GM19438 (cell line): ENCODE results near the gene ARMCX6.
"Not testable (repeated sequence)": the region's sequence is repeated elsewhere in the genome, so short reads cannot be mapped to it uniquely, and the experiment has no call there.

Experiments
- ATAC-seq: cut with Tn5 transposase; IDR thresholded peaks from one replicate; pipeline ENCODE4 v1.9.1; 2021; ENCODE audit warnings: low read depth; ENCODE audit not compliant: unreplicated experiment

The ARMCX6 gene

DNA sequence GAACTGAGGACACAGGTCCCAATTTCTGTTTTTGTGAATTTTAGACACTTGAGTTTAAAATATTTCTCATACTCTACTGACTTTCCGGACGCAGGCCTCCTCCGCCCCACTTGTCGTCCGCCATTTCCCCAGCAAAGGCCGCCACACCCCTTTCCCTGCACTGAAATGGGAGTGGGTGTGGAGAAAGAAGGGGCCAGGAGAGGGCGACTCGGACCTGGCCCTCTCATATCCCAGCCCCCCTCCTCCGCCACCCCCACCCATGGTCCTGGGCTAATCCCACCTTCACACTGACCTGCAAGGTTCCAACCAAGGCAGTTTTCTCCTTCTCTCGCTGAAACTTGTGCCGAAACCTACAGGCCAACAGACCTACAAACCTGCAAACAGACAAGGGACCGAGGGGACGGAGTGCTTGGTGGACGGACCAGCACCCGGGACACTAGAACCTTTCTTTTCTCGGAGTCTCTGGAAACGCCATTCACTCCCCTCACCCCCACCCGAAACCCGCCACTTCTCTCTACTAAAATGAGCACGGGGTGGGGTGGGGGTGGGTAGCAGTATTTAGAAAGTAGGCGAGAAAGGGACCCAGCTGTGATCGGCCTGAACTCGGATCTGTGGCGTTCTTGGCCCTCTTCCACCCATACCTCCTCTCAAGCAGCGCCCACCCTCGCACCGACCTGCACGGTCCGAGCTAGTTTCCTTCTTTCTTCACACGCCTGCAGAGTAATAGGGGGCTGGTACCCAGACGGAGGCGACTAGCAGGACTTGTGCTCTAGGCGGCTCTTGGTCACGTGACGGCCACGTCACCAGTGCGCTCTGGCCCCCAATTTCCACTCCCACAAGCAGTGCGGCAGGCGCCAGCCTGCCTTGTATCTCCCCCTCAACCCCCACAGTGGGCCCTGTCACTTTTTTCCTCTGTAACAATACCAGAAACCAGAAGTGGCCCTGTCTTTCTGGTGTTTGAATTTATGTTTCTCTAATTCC lies at the start of gene ARMCX6:
Gene ARMCX6, minus strand, starts transcription at position 790 of the 981 bp plus-strand sequence. CDS start 1,380 bp downstream, outside the sequence.
- peak; percentile 81 for ATAC-seq

DNA sequence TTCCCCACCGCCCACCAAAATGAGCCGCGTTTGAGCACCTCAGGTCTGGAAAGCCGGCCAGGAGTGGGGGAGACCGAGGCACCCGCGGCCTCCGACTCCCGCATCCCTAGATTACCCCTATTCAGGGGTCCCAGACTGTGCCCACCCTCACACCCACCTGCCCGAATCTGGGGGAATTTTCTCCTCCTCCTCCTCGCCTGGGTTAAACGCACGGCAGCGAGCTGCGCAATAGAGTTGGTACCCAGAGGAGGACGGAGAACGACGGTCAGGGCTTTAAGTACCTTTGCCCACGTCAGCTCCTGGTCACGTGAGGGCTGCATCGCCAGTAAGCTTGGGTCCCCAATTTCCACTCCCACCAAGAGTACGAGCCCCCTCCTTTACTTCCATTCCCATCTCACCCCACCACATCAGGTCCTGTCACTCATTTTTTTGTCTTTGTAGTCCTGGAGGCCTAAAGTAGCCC lies 41.8 kb upstream of the ARMCX6 start, which contains the start of gene ARMCX2:
Gene ARMCX2, minus strand, starts transcription at position 250 of the 463 bp plus-strand sequence. CDS start 2,262 bp downstream, outside the sequence.
- ATAC-seq, result peak; percentile 60

GRCh38 chrX:101658661-101659491 lies 41.1 kb upstream of the ARMCX6 start:
- peak; percentile 71 for ATAC-seq

GRCh38 chrX:101657495-101657894 lies 39.7 kb upstream of the ARMCX6 start:
- no peak for ATAC-seq

DNA sequence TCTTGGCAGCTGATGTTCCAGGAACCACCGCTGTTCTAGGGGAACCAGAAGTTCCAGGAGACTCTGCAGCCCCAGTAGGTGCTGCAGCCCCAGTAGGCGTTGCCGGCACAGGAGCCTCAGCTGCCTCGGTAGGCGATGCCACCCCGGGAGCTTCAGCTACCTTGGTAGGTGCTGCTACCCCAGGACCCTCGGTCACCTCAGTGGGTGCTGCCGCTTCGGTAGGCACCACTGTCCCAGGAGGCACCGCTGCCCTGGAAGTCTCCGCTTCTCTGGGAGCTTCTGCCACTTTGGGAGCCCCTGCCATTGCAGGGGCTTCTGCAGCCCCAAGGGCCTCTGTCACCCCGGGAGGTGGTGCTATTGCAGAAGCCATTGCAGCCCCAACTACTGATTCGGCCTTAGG lies 39.0 kb upstream of the ARMCX6 start:
- ATAC-seq, result no peak

GRCh38 chrX:101655534-101655933 lies 37.7 kb upstream of the ARMCX6 start:
- ATAC-seq, result no peak

DNA sequence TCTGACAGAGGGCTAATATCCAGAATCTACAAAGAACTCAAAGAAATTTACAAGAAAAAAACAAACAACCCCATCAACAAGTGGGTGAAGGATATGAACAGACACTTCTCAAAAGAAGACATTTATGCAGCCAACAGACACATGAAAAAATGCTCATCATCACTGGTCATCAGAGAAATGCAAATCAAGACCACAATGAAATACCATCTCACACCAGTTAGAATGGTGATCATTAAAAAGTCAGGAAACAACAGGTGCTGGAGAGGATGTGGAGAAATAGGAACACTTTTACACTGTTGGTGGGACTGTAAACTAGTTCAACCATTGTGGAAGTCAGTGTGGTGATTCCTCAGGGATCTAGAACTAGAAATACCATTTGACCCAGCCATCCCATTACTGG lies 29.9 kb upstream of the ARMCX6 start:
- not testable (repeated sequence) for ATAC-seq

DNA sequence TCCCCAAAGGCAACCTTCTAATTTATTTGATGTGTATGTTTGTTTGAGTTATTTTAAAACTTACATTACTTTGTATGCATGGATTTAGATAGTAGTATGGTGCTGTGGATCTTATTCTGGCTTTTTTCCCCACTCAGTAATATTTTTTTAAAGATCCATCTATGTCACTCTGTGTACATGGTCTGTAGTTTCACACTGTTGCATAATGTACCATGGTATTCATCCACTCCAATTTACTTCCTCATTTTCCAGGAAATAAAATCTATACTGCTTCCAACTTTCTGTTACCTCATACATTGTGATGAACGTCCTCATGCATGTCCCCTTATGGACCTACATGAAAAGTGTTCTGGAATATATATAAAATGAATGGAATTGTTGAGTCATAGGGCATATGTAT lies 24.3 kb upstream of the ARMCX6 start:
- ATAC-seq, result no peak

DNA sequence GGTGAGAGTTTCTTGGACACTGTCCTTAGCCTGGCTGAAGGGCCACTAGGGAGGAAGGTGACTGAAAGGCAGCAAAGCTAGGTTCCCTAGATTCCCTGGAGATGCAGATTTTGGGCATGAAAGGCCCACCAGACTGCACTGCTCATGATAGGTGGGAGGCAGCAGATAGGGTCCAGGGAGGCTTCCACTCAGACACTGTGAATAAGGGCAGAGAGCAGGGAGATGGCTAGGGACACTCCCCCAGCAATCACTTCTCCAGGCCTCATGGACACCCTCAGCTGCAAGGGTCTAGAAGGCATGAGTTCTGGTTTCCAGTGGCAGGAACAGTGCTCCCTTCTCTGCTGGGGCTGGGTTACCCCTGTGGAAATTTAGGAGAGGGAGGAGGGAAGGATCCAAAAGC lies 21.8 kb upstream of the ARMCX6 start:
- ATAC-seq, result no peak

GRCh38 chrX:101619364-101619763 lies 1.6 kb upstream of the ARMCX6 start:
- ATAC-seq, result no peak

GRCh38 chrX:101605728-101606127 lies 12.1 kb downstream of the ARMCX6 start:
- no peak for ATAC-seq

DNA sequence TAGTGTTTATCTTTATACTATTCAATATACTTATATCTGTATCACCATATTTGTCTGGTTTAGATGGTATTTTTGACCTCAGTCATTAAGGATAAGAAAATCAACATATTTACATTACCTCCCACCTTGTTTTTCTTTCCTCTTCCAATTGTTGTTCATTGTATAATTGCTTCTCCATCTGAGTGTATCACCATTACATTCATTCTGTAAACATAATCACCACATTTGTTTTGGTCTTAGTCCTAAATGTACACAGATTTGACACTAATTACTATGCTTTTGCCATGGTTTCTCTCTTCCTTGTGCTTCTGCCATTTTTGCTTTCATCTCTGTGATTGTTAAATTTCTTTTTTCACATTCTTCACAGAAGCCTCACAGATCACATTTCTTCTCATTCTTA lies 12.7 kb downstream of the ARMCX6 start:
- ATAC-seq, result no peak

DNA sequence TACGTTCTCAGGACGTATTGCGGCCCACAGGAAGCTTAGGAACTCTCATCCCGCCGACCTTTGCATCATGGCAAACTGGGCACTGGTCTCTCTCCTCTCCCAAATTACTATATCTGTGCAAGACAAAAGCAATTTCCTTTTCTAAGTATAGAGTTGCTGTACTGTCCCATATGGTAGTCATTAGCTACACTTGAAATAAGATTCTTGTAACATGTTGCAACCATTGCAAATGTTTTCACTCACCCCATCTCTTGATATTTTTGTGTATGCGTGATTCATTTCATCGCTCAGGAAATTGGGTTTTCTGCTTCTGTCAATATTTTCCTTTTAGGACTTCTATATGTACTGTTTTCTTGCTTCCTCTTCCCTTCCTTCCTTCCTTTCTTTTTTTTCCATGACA lies 15.7 kb downstream of the ARMCX6 start:
- no peak for ATAC-seq

- ATAC-seq, result not testable (repeated sequence)
These were observed 18.2 kb downstream of the ARMCX6 start for GRCh38 chrX:101599592-101599991.

DNA sequence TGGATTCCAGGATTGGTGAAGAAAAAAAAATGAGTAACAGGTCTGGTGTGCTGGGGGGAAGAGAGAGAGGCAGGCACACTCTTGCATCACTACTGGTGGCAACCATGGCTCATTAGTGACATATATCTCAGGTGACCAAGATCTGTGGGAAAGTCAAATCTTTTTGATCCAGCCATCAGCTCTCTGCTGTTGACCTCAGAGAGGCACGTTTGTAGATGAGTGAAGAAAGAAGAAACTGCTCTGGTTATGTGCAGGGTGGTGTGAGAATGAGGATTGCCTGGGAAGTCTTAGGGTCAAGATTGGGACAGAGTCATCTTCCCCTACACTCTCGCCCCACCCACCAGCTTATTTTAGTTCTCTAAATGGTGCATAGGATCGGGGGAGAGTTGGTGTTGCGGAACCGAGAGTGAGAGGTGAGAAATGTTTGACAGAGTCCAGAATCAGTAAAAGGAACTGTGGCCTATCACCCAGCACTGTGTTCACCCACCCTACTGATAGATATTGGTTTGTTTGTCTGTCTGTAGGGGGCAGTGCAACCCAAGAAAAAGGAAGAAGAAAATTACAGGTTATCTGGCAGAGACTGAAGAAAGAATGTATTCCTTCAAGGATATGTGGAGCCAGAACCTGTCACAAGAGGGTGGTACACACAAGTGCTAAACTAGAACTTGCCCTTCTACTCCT lies 21.9 kb downstream of the ARMCX6 start:
- ATAC-seq, result peak; percentile 99
